ENCODE measurements around the gene SLC12A6.
"Not testable (repeated sequence)": the region's sequence is repeated elsewhere in the genome, so short reads cannot be mapped to it uniquely, and the experiment has no call there.

The SLC12A6 gene

DNA sequence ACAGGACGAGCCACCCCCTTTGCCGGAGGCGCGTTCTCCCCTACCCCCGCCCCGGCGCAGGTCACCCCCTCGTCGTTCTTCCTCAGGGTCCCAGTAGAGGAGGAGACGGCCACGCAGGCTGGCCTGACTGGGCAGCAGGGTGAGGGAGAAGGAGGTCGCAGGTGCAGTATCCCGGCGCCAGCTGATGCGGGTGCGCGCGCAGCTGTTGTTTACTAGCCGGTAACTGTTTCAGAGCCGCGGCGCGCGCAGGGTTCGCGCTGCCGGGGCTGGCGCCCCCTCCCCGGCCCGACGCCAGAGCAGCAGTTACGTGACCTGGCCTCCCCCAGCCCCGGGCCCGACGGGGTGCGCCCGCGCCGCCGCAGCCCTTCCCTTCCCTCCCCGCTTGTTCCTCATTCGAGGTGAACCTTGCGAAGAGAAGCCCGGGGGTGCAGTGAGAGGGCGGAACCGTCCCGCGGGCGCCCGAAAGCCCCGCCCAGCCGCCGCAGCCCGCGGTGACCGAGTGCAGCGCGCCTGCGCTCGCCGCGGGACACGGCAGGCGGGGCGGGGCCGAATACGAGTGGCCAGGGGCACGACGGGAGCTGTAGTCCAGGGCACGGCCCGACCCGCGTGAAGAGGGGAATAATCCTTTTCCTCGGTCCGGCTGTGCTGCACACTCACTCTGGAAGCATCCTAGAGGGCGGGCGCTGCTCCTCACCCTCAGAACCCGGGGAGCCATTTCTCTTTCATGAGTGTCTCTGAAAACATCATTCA is at the start of gene SLC12A6:
Gene SLC12A6, minus strand, starts transcription at position 225 of the 750 bp plus-strand sequence. CDS start 1,101 bp downstream, outside the sequence.
- peak; percentile 93 to 98 for DNase-seq

DNA sequence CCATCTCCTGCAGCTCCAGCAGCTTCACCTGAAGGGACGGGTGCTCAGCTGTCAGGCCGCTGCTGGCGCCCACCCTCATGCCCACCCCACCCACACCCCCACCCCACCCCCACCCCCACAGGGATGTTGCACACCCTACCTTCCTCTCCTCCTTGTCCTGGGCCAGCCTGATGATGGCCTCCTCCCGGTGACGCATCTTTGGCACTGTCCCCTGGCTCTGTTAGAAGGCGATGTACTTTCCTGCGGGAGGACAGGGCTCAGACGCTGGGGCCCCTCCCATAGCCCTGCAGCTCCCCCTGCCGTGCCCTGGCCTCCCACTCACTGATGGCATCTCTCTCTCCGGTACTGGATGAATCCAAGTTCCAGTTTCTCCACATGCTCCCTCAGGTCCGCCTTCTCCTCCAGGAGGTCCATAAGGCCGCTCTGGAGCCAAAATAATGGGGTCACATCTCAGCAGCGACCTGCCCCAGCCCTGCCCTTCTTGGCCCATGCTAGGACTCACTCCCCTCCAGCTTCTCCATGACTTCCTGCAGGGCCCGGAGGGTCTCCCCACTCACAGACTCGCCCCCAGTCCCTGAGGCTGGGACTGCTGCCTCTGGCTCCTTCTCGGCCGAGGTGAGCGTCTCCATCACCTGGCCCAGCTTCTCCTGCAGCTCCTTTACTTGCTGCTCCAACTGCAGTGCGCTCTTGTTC is 44.4 kb upstream of the SLC12A6 start:
- DNase-seq, result not testable (repeated sequence)

DNA sequence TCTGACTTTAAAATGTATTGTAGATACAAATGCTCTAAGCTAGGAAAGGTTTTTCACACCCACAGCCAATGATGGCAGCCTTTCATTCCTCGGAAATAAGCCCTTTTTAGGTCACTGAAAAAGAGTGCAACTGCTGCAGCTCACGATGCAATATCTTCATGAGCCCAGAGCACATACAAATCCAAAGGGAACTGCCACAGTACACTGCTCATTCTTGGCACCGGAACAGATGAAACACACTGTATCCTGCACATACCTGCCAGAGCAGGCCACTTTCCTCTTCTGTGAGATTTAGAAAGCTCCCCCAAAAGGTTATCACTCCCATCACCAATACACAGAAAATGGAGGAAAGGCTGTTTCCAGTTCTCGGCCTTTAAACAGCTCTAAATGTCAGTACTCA is 42.9 kb upstream of the SLC12A6 start:
- not testable (repeated sequence) for DNase-seq

DNA sequence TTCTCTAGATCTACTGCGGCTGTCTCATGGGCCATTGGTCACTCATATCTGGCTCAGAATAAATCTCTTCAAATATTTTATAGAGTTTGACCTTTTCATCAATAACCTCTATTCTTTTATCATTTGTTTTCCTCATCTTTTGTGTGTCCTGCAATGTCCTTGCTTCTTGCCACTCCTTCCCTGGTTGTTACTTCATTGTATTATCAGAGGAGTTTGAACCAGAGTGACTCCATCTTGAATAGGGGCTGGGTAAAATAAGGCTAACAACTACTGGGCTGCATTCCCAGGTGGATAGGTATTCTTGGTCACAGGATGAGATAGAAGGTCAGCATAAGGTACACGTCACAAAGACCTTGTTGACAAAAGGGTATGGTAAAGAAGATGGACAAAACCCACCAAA is 39.3 kb upstream of the SLC12A6 start:
- DNase-seq, result no peak

DNA sequence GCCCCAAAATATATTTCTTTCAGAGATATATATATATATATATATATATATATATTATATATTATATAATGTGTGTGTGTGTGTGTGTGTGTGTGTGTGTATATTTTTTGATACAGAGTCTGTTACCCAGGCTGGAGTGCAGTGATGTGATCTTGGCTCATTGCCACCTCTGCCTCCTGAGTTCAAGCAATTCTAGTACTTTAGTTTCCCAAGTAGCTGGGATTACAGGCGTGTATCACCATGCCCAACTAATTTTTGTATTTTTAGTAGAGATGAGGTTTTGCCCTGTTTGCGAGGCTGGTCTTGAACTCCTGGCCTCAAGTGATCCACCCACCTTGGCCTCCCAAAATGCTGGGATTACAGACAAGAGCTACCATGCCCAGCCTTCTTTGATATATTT is 38.0 kb upstream of the SLC12A6 start:
- not testable (repeated sequence) for DNase-seq

DNA sequence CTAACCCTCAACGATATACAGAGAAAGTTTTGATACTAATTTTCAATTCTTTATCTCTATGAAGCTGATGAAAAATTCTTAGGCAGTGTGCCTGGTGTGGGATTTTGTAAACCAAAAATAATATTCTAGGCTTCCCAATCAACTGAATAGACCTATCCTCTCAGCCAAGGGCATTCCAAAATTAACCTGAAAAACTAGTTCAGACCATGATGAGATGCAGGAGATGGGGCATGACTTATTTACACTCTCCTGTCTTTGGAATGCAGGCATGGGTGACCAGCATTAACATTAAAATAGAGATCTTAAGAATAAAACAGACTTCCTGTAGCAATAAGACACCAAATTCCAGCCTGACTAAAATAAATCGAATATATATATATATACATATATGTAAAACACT is 37.2 kb upstream of the SLC12A6 start:
- DNase-seq, result no peak

DNA sequence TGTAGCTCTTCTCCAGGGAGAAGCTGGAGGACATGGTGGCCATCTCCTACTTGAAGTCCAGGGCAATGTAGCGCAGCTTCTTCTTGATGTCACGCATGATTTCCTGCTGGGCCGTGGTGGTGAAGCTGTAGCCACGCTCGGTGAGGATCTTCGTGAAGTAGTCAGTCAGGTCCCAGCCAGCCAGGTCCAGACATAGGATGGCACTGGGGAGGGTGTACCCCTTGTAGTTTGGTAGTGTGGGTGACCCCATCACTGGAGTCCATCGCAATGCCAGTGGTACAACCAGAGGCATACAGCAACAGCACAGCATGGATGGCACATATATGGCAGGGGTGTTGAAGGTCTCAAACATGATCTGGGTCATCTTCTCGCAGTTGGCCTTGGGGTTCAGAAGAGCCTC is 36.4 kb upstream of the SLC12A6 start:
- no peak for DNase-seq

DNA sequence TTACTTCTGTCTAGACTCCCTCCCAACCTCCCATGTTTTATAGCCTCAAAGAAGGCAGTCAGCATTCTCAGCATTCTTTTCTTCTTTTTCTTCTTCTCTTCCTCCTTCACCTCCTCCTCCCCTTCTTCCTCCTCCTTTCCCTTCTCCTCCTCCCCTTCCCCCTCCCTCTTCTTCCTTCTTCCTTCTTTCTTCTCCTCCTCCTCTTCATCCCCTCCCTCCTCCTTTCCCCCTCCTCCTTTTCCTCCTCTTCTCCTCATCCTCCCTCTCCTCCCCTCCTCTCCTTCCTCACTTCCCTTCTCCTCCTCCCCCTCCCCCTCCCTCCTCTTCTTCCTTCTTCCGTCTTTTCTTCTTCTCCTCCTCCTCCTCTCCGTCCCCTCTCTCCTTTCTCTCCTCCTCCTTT is 33.1 kb upstream of the SLC12A6 start:
- no peak for DNase-seq

DNA sequence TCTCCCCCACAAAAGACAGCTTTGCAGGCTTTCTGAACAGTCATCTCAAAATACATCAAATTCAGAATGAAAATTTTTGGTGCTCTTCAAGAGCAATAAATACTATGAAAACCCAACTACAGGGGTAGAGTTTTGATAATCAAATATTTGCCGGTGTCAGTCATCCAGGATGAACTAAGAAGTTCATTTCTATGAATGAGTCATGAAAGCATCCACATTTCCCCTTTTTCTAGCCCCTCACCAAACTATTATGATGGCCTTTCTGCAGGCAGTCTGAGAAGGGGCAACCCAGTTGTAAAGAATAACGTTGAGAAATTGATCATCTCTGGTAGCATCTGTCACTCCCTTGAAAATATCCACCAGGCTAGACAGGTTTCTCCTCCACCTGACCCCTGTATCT is 32.5 kb upstream of the SLC12A6 start:
- no peak for DNase-seq

DNA sequence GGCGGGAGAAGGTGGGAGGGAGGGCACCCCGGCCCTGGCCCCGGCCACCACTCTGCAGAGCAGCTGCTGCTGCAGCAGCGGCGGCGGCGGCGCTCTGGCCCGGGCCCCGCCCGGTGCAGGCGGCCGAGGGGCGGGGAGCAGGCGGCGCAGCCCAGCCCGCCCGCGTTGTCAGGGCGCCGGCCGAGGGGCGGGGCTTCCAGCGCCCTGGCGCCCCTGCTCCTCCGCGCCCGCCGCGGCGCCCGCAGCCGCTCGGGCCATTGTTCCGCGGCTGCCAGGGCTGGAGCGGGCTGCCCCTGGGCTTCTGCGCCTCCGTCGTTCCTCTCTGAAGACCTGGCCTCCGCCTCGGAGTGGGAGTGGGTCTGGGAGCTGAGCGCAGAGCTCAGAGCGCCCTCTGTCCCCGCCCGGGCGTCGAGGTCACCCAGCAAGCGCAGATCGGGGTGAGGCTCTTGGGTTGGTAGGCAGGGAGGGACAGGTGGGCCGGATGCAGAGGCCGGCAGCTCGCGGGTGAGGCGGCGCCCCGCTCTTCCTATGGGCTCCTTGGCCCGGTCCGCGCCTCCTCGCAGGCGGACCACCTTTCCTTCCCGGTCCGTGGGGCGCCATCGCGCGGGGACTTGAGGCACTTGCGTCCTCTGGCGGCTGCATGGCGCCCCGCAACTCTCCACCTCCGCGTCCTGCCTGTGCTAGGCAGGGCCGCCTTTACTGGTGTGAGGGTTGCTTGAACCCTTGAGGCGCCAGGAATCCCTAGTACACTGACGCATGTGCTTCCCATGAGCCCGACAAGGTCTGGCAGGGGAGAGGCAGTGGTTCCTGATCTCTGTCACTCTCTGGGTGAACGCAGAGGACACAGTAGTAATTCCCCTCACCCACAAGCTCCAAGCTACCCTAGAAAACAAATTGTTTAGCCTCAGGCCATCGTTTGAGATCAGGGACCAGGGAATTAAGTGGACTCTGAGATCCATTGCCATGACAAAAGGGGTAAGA is 29.8 kb upstream of the SLC12A6 start, which contains the start of gene LPCAT4:
Gene LPCAT4, minus strand, starts transcription at position 96 of the 981 bp plus-strand sequence. CDS start 96 bp downstream, outside the sequence.
- DNase-seq, result peak; percentile 77 to 94

DNA sequence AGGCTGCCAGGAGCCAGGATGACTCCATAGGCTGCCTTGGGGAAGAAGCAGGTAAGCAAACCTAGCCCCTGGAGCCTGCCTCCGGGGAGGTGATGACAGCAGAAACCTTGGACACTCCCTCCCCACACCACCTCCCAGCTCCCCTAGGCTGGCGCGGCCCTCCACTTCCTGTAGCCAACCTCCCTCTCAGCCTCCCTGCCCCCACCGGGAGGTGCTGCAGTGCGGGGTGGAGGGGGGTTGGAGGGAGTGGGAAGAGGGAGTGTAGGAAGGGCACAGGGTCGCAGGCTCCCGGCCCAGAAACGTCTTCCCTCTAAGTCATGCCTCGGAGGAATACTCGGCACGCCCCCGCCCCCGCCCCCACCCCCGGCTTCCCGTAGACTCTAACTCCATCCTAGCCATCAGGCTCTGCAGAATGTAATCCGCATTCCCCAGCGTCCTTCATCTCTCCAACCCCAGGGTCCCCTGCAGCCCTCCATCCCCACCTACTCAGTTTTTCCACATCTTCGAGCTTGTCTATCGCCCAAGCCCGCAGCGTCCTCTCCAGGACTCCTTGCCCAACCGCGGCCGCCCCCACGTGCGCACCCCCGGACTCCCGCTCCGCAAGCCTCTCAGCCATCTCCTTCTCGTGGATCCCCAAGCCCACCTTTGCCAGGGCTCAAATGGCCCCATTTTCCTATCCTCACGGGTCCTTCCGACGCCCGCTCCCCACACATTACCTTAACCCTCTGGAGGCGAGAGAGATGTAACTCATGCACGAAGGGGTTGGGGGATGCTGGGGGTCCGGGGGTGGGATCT is 28.9 kb upstream of the SLC12A6 start:
- DNase-seq, result peak; percentile 48 to 63

DNA sequence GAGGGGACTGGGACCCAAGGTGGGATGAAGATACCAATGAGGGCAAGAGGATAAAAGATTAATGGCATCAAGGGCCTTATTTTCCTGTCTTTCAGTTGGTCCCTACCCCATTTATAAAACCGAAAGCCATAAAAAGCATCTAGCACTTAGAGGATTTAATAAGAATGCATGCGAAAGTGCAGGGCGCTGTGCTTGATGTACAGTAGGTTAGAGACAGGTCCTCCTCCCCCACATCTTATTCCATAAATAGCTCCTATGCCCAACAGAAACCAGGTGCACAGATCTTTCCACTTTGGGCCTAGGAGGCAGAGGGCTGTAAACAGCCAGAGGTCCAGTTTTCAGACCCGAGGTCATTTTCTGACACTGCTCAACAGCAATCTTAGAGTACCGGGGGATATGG is 28.3 kb upstream of the SLC12A6 start:
- DNase-seq, result no peak

DNA sequence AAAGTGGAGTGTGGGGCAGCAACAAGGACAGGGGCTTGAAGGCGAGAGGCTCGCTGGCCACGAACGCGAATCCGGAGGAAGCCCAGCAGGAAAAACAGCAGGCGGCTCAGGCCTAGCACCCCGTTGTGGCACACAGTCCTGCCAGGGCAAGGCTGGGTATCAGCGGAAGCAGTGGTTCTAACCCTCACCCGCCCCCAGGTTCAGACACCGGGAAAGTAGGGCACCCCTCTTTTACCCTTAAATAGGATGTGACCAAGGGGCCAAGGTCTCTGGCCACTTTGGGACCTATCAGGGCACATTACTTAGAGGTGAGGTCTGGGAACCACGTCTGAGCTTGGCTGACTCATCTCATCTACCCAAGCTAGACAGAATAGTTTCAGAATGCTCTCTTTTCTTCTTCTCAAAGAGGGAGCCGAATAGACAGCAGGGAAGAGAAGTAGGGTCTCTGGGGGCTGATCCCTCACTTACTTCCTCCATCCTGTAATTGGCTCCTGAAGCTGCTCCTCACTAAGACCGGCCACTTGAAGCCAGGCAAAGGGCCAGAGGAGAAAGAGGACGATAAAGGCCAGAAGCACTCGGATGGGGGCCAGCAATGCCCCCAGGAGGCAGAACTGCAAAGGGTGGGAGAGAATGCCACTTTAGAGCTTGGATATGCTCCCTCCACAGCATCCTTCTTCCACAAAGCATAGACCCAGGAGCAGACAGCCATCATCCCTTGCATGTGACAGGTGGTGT is 27.7 kb upstream of the SLC12A6 start:
- DNase-seq, result no peak

DNA sequence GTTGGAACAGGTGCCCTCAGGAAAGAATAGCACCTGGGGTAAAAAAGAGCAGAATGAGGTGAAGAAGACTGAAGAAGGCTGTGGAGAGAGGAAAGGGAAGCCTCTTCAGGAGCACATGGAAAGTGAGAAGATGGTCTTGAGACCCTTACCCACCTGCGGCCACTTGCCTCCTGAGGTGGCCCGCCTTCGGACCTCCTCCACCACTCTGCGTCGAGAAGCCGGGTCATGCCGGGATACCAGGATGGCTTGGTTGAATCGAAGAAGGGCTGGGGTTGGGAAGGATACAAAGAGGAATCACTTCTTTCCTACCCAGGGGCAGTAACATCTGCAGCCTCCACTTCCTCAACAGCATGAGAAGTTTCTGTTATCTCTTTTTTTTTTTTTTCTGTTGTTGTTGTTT is 26.5 kb upstream of the SLC12A6 start:
- DNase-seq, result no peak

DNA sequence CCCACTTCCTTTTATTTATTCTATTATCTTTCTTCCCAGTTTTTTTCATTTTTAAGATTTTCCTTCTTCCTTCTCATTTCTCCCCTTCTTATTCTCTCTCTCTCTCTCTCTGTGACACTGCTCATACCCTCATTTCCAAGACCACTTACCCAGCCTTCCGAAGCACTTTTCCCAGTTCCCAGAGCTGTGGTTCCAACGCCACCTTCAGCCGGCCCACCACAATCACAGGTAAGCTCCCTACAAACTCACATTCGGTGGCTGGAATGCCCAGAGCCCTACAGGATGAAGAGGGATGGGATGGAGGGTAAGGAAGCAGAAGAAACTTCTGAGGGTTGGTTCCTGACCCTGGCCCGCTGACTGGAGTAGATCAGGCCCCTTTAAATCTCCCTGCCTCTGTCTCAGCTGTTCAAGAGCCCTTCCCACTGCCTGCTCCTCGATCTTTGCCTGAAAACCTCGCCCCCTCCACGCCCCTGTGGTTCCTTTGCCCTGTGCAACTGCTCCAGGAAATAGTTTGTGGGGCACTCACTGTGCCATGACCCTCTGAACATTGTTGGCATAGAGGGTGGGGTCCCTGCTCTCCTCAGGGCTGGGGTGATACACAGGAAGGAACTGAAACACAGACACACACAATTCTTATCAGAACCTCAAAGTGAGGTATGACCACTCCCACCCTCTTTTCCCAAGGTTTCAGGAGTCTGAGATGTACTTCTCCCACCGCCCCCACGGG is 24.6 kb upstream of the SLC12A6 start:
- no peak for DNase-seq

DNA sequence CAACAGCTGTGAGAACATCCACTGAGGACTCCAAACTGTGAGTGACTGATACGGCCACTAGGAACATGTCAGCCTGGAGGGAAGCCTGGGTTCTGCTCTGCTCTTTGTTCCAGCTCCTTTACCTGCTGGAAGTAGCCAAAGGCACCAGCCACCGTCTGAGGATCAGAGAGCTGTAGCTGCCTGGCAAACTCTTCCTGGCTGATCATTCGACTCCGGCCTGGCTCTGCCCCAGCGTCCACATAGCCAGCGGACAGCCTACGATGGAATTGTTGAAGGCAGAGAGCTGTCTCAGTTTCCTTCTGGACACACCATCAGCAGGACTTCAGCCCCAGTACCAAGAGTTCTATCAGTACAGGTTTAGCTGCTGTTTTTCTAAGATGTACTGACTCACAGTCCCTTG is 23.7 kb upstream of the SLC12A6 start:
- DNase-seq, result no peak

DNA sequence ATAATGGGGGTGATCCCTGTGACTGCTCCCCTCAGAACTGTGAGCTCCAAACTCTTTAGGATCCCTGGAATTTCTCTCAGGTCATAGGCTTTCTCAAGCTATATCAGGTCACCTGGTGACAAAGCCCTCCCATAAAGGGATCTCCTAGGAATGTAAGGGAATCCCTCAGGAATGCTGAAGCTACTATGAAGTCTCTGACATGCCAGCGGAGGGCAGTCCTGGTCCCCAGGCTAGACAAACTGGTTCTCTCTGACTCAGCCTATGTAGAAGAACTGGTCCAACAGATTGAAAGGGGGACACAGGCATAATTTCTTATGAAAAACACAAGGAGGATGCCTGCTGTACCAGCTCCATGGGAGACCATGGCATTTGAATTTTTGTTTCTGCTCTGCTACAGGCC is 22.7 kb upstream of the SLC12A6 start:
- DNase-seq, result no peak

DNA sequence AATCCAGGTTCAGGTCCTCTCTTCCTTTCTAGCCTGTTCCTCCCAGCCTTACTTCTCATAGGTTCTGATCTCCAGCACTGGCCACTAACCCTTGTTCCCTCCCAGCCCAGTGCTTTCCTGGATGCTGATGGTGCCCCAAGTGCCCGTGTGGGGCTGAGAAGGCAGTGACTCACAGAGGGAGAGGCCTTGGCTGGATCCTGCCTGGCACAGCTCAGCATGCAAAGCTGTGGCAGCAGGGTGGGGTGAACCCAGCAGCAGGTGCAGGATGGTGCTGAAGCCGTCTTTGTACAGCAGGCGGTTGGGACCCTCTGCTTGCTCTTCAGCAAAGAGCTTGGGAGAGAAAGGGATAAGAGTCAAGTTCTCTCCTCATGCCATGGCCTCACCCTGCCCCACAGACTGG is 21.8 kb upstream of the SLC12A6 start:
- no peak for DNase-seq

DNA sequence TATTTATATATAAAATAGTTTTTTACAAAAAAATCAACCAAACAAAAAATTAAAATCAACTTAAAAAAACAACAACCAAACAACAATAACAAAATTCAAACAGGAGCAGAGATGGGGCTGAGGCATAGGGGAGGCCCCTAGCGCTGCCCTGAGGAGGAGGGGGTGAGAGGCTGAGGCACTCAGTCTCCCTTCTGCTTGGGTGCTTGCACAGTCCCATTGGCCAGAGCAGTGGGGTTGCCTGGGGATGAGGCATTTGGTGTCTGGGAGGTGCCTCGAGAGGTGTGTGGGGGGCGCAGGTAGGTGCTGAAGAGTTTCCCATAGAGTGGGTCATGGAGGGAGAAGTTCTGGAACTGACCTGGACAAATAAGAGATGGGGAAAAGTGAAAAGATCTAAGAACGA is 21.4 kb upstream of the SLC12A6 start:
- no peak for DNase-seq

DNA sequence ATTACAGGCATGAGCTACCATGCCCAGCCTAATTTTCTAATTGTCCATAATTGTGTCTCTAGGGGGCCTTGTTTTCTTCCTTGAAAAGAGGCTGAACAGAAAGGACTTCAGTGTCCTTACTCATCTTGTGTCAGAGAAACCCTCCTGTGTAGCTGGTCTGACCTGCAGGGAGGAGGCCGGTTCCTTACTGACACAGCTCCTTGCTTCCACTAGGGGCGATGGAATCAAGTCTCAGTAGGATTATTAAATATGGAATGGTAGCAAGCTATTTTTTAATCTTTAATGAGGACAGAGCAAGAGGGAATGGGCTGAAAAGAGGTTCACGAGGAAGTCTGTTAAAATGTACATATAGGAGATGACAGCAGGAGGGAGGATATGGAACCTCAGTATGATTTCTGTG is 20.8 kb upstream of the SLC12A6 start:
- DNase-seq, result peak in 1 of 2 experiments; percentile 14

DNA sequence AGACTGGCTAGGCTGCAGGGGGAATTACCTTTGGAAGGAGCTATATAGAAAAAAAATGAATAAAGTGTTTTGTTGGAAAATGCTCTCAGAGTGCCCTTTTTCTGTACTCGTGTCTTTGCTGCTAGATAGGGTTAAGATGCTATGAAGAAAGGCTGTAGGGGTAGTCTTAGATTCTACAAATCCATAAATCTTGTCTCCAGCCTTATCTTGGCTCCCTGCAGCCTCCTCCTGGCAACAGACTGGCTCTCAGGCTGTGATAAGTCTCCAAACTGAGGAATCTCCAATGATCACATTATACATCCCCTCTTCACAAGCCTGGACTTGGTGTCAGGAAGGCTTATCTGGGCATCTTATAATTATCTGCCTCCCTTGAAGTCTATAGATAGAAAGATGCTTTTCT is 20.1 kb upstream of the SLC12A6 start:
- DNase-seq, result no peak

Measured in NCI-H524 (cell line).